GM10248 (cell line): ENCODE measurements around the gene FGG.

Experiments
- CTCF ChIA-PET: fragments of 300-600 bp; sonication (Branson Sonifier 250); formaldehyde crosslinking; extraction: SDS; loops from one replicate; lab custom pipeline; 2021; ENCODE audit warnings: antibody characterized with exemption; lab: Yijun Ruan, JAX
- POLR2A ChIA-PET: fragments of 350-650 bp; sonication (Branson Sonifier 250); formaldehyde crosslinking; extraction: SDS; loops from one replicate; lab custom pipeline; 2020; ENCODE audit warnings: antibody characterized with exemption; lab: Yijun Ruan, JAX
- DNase-seq: peaks from one replicate; pipeline ENCODE4 v3.0.0; 2012; ENCODE audit errors: extremely low spot score
- TF ChIP-seq, protein P1 (sequence below): IDR thresholded peaks from 2 replicates; pipeline ENCODE4 v1.5.1; 2012; ENCODE audit warnings: mild to moderate bottlenecking, low read depth; ENCODE audit errors: extremely low read depth, missing control alignments, control extremely low read depth

The FGG gene

GRCh38 chr4:154583230-154583629, 29.2 kb downstream of the FGG start:
- TF ChIP-seq, protein P1, sequence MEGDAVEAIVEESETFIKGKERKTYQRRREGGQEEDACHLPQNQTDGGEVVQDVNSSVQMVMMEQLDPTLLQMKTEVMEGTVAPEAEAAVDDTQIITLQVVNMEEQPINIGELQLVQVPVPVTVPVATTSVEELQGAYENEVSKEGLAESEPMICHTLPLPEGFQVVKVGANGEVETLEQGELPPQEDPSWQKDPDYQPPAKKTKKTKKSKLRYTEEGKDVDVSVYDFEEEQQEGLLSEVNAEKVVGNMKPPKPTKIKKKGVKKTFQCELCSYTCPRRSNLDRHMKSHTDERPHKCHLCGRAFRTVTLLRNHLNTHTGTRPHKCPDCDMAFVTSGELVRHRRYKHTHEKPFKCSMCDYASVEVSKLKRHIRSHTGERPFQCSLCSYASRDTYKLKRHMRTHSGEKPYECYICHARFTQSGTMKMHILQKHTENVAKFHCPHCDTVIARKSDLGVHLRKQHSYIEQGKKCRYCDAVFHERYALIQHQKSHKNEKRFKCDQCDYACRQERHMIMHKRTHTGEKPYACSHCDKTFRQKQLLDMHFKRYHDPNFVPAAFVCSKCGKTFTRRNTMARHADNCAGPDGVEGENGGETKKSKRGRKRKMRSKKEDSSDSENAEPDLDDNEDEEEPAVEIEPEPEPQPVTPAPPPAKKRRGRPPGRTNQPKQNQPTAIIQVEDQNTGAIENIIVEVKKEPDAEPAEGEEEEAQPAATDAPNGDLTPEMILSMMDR, result no peak
- POLR2A ChIA-PET, result no interaction called here
- CTCF ChIA-PET, result interaction anchor here (1.4 to 3.1 kb wide), 2 partner anchors 36 to 41 kb away, joined by 3 to 14 read pairs; no protein-coding TSS in a partner anchor
- no peak for DNase-seq

DNA sequence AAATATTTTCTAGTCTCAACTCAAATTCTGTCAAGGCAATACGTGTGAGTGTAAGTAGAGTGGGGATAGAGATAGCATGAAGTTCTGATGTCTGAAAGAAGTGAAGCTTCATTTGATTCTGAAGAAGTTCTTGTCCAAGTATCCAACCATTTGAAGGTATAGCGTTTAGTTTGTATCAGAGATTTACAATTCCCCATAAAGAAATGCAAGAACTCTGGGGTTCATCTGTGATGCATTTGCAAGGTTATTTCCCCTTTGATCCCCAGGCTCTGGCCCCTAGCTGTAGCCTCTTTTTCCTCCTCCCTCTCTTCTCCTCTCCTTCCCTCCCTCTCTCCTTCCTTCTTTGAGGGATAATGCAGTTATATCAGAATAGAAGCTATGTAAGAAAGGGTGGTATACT, 29.7 kb downstream of the FGG start:
- TF ChIP-seq, protein P1, result no peak
- no peak for DNase-seq
- POLR2A ChIA-PET, result no interaction called here
- CTCF ChIA-PET, result interaction anchor here (0.7 to 3.1 kb wide), 3 partner anchors 24 to 42 kb away, joined by 3 to 14 read pairs (median 3); no protein-coding TSS in a partner anchor

GRCh38 chr4:154579927-154580326, 32.5 kb downstream of the FGG start:
- ChIA-PET POLR2A (no interaction called here), CTCF (interaction anchor here (0.6 kb wide), 1 partner anchor 9 kb away, joined by 3 read pairs; no protein-coding TSS in a partner anchor)
- TF ChIP-seq, protein P1, result no peak
- no peak for DNase-seq

GRCh38 chr4:154578919-154579318, 33.5 kb downstream of the FGG start:
- POLR2A ChIA-PET, result no interaction called here

DNA sequence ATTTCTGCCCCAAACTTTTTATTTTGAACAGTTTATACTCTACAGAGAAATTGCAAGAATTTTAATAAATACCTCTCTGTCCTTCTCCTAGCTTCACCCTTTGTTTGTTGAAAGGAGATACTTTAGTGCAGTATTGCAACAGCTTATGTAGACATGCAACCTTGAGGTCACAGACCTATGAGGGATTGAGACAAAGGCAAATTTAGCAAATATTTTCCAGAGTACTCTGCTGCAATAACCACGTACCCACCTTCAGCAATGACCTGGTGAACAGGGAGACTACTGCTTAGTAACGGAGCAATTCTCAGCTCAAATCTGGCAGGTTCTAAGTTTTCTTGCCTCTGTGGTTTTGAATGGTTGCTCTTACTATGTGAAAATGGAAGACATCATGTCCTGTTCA, 35.1 kb downstream of the FGG start:
- POLR2A ChIA-PET, result no interaction called here
- CTCF ChIA-PET, result interaction anchor here (0.7 to 1.5 kb wide), 4 partner anchors 11 to 35 kb away, joined by 3 to 9 read pairs (median 4); partner anchors contain the start of gene FGG
- DNase-seq, result no peak
- TF ChIP-seq, protein P1, result no peak

More at GRCh38 chr4:154578919-154579318, 33.5 kb downstream of the FGG start:
- CTCF ChIA-PET, result interaction anchor here (1.0 to 1.7 kb wide), 3 partner anchors 14 to 20 kb away, joined by 3 to 9 read pairs (median 4); no protein-coding TSS in a partner anchor
- TF ChIP-seq, protein P1, result no peak
- no peak for DNase-seq

- ChIA-PET POLR2A (no interaction called here), CTCF (interaction anchor here (1.0 to 2.7 kb wide), 6 partner anchors 9 to 51 kb away, joined by 3 to 11 read pairs (median 4); partner anchors contain the start of gene FGB)
- TF ChIP-seq, protein P1, result no peak
- no peak for DNase-seq
These were observed 38.1 kb downstream of the FGG start for GRCh38 chr4:154574311-154574710.
